Caco-2 (cell line): Measurements from ENCODE around the gene CADPS. TPM values are rescaled to one million over a fixed set of nuclear protein-coding genes. Genes with fewer than 3 reads are reported as not detected.

Experiments
- BruUV-seq: library from RNA; stranded (reverse); fragments of 400-500 nt; replicated peaks from 2 replicates; lab custom pipeline; 2021; lab: Mats Ljungman, UMichigan
- CTCF ChIA-PET: fragments of 300-600 bp; sonication (Branson Sonifier 250); formaldehyde crosslinking; loops from one replicate; lab custom pipeline; 2022; ENCODE audit warnings: antibody characterized with exemption; lab: Charles Lee
- POLR2A ChIA-PET: fragments of 300-600 bp; sonication (Branson Sonifier 250); formaldehyde crosslinking; loops from one replicate; lab custom pipeline; 2022; ENCODE audit warnings: antibody characterized with exemption; lab: Charles Lee
- DNase-seq, 2 experiments: peaks; one replicate each; pipeline versions ENCODE4 v3.0.0 to v3.0.0-alpha.2; 2020 to 2022
- H3K27me3 ChIP-seq: replicated peaks from 2 replicates; pipeline ENCODE4 v1.6.0; 2011; ENCODE audit warnings: low read length; ENCODE audit not compliant: control insufficient read depth, insufficient read depth
- H3K36me3 ChIP-seq: 2 replicates; pipeline ENCODE4 v1.5.1; 2011; ENCODE audit warnings: low read length; ENCODE audit not compliant: control insufficient read depth, insufficient read depth
- H3K4me1 ChIP-seq: fragments of 250-450 bp; sonication (Bioruptor Pico); 2 replicates; pipeline ENCODE4 v1.5.1; 2020; ENCODE audit warnings: mild to moderate bottlenecking
- H3K4me3 ChIP-seq: 2 replicates; pipeline ENCODE4 v1.5.1; 2011; ENCODE audit warnings: low read depth, mild to moderate bottlenecking, control low read depth, low read length
- H3K9me3 ChIP-seq: fragments of 250-450 bp; sonication (Bioruptor Pico); 2 replicates; pipeline ENCODE4 v1.5.1; 2020; ENCODE audit warnings: mild to moderate bottlenecking, moderate library complexity
- H3K27ac Mint-ChIP-seq: one replicate; pipeline ENCODE4 v1.8.0; 2022; ENCODE audit warnings: mixed read lengths; ENCODE audit not compliant: unreplicated experiment
- H3K27me3 Mint-ChIP-seq: one replicate; pipeline ENCODE4 v1.8.0; 2022; ENCODE audit warnings: mixed read lengths; ENCODE audit not compliant: insufficient read depth, unreplicated experiment
- H3K36me3 Mint-ChIP-seq: one replicate; pipeline ENCODE4 v1.8.0; 2022; ENCODE audit warnings: mild to moderate bottlenecking, mixed read lengths; ENCODE audit not compliant: insufficient read depth, unreplicated experiment
- H3K4me1 Mint-ChIP-seq: one replicate; pipeline ENCODE4 v1.8.0; 2022; ENCODE audit warnings: low read depth, mixed read lengths; ENCODE audit not compliant: unreplicated experiment
- H3K4me3 Mint-ChIP-seq: one replicate; pipeline ENCODE4 v1.8.0; 2022; ENCODE audit warnings: mild to moderate bottlenecking, moderate library complexity, mixed read lengths; ENCODE audit not compliant: unreplicated experiment
- H3K9me3 Mint-ChIP-seq: one replicate; pipeline ENCODE4 v1.8.0; 2022; ENCODE audit warnings: mixed read lengths; ENCODE audit not compliant: unreplicated experiment
- CTCF ChIP-seq, 2 experiments: fragments of 200-600 bp in 1 of 2; IDR thresholded peaks; 1 replicate in 1 of 2; 2 replicates in 1 of 2; pipeline versions ENCODE4 v1.5.1 to v1.8.0; 2011 to 2022; ENCODE audit warnings: antibody characterized with exemption in 1 of 2, control low read depth in 1 of 2, inconsistent platforms in 1 of 2, low read depth in 1 of 2, low read length in 1 of 2, mild to moderate bottlenecking in 1 of 2, moderate library complexity in 1 of 2; ENCODE audit not compliant: insufficient read depth in 1 of 2, severe bottlenecking in 1 of 2, unreplicated experiment in 1 of 2
- intact Hi-C: fragments of 100-400 bp; cut with micrococcal nuclease; formaldehyde crosslinking; loops from one replicate; pipeline ENCODE4 v1.10.0; 2022; ENCODE audit not compliant: unreplicated experiment
- total RNA-seq: library from RNA; stranded (reverse); gene quantifications from 2 replicates; pipeline ENCODE4 v1.2.3, GENCODE V29; 2022

The CADPS gene
- total RNA-seq, 1 experiment from 2014 or later = not detected

- ChIA-PET CTCF (no interaction called here), POLR2A (no interaction called here)
- Mint-ChIP-seq H3K9me3 (peaks cover 22% of the 10 kb centered on the region), H3K27me3 (peaks cover 2% of the 10 kb centered on the region), H3K36me3 (no peaks in the 10 kb centered on the region), H3K27ac (no peak overlapping the region), H3K4me3 (no peak overlapping the region), H3K4me1 (no peaks in the 10 kb centered on the region)
- intact Hi-C loops = no loop called here
- TF ChIP-seq CTCF (IDR thresholded peaks at IDR 0.05; ENCODE audit: insufficient read depth in 1 of 2, low read depth in 1 of 2, low read length in 1 of 2, severe bottlenecking in 1 of 2, unreplicated experiment in 1 of 2) = no peak
- BruUV-seq = no TSS peak
- DNase-seq = no peak
- no peaks in the 10 kb centered on the region for H3K4me1 ChIP-seq
- no peaks in the 10 kb centered on the region for H3K36me3 ChIP-seq
- H3K27me3 ChIP-seq = no peaks in the 10 kb centered on the region
- H3K4me3 ChIP-seq = no peak overlapping the region
- no peaks in the 10 kb centered on the region for H3K9me3 ChIP-seq
Observed at GRCh38 chr3:62574266-62574898, 300.8 kb downstream of the CADPS start.

- Mint-ChIP-seq H3K27ac (no peak overlapping the region), H3K27me3 (peaks cover 2% of the 10 kb centered on the region), H3K4me1 (no peaks in the 10 kb centered on the region), H3K9me3 (no peaks in the 10 kb centered on the region), H3K4me3 (no peak overlapping the region), H3K36me3 (no peaks in the 10 kb centered on the region)
- ChIA-PET POLR2A (no interaction called here), CTCF (no interaction called here)
- no TSS peak for BruUV-seq
- no peak for DNase-seq
- Histone ChIP-seq H3K9me3 (no peaks in the 10 kb centered on the region), H3K27me3 (no peaks in the 10 kb centered on the region), H3K36me3 (no peaks in the 10 kb centered on the region), H3K4me3 (no peak overlapping the region), H3K4me1 (no peaks in the 10 kb centered on the region)
- intact Hi-C loops = no loop called here
- no peak for TF ChIP-seq CTCF (IDR thresholded peaks at IDR 0.05; ENCODE audit: insufficient read depth in 1 of 2, low read depth in 1 of 2, low read length in 1 of 2, severe bottlenecking in 1 of 2, unreplicated experiment in 1 of 2)
Observed at GRCh38 chr3:62571916-62572315, 303.3 kb downstream of the CADPS start.

- BruUV-seq = no TSS peak
- H3K4me3 ChIP-seq = no peak overlapping the region
- H3K9me3 ChIP-seq = no peaks in the 10 kb centered on the region
- Mint-ChIP-seq H3K27ac (no peak overlapping the region), H3K4me3 (no peak overlapping the region), H3K4me1 (no peaks in the 10 kb centered on the region), H3K9me3 (no peaks in the 10 kb centered on the region), H3K27me3 (peaks cover 2% of the 10 kb centered on the region), H3K36me3 (no peaks in the 10 kb centered on the region)
- H3K27me3 ChIP-seq = no peaks in the 10 kb centered on the region
- TF ChIP-seq CTCF (IDR thresholded peaks at IDR 0.05; ENCODE audit: insufficient read depth in 1 of 2, low read depth in 1 of 2, low read length in 1 of 2, severe bottlenecking in 1 of 2, unreplicated experiment in 1 of 2) = no peak
- CTCF ChIA-PET = interaction anchor here (0.7 kb wide), 1 partner anchor 298 kb away, joined by 5 read pairs; no protein-coding TSS in a partner anchor
- POLR2A ChIA-PET = no interaction called here
- DNase-seq = no peak
- intact Hi-C loops = no loop called here
- no peaks in the 10 kb centered on the region for H3K36me3 ChIP-seq
- H3K4me1 ChIP-seq = no peaks in the 10 kb centered on the region
Observed at GRCh38 chr3:62570888-62571287, 304.3 kb downstream of the CADPS start.
